Adipocyte (in vitro differentiated cells): ENCODE data around the gene RENBP.
A peak's percentile ranks its signal among the peaks of the same experiment; 100 is the strongest.

ENCODE experiments used
- DNase-seq: peaks from one replicate; pipeline ENCODE4 v3.0.0-alpha.2; 2015; ENCODE audit warnings: low read depth
- H3K27me3 ChIP-seq: replicated peaks from 2 replicates; pipeline ENCODE4 v1.7.0; 2013; ENCODE audit warnings: mild to moderate bottlenecking, low read length, moderate library complexity; ENCODE audit not compliant: control insufficient read depth, insufficient read depth
- H3K36me3 ChIP-seq: 2 replicates; pipeline ENCODE4 v1.7.0; 2013; ENCODE audit warnings: low read length, mild to moderate bottlenecking, moderate library complexity; ENCODE audit not compliant: control insufficient read depth, insufficient read depth, severe bottlenecking
- H3K4me1 ChIP-seq: 2 replicates; pipeline ENCODE4 v1.7.0; 2013; ENCODE audit warnings: mild to moderate bottlenecking, low read length, moderate library complexity; ENCODE audit not compliant: control insufficient read depth, insufficient read depth
- H3K4me3 ChIP-seq: 2 replicates; pipeline ENCODE4 v1.7.0; 2013; ENCODE audit warnings: mild to moderate bottlenecking, low read length, moderate library complexity
- H3K9ac ChIP-seq: 2 replicates; pipeline ENCODE4 v1.7.0; 2013; ENCODE audit warnings: mild to moderate bottlenecking, low read length, moderate library complexity
- H3K9me3 ChIP-seq: 2 replicates; pipeline ENCODE4 v1.7.0; 2013; ENCODE audit warnings: mild to moderate bottlenecking, low read length, moderate library complexity; ENCODE audit not compliant: control insufficient read depth

The RENBP gene

DNA sequence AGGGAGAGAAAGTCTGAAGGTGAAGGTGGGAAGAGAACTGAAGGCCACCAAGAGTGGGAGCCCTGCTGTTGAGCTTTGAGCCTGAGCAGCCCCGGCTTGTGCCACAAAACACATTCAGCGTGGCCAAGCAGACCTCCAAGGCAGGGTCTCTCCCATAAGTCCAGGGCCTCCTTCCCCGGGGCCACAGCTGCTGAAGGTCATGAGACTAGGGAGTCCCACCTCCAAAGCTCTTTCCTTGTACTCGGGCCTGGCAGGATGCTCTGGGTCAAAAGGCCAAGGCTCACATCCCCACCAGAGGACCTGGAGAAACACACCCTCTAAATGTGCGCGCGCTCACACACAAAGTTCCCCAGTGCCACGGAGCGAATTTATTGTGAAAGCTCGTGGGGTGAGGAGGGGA lies 14.9 kb downstream of the RENBP start:
- H3K4me1 ChIP-seq = peaks cover 28% of the 10 kb centered on the region
- peak overlapping the region; percentile 32 for H3K9ac ChIP-seq
- no peaks in the 10 kb centered on the region for H3K9me3 ChIP-seq
- no peak for DNase-seq
- H3K36me3 ChIP-seq = peaks cover 31% of the 10 kb centered on the region
- H3K4me3 ChIP-seq = no peak overlapping the region
- no peaks in the 10 kb centered on the region for H3K27me3 ChIP-seq

DNA sequence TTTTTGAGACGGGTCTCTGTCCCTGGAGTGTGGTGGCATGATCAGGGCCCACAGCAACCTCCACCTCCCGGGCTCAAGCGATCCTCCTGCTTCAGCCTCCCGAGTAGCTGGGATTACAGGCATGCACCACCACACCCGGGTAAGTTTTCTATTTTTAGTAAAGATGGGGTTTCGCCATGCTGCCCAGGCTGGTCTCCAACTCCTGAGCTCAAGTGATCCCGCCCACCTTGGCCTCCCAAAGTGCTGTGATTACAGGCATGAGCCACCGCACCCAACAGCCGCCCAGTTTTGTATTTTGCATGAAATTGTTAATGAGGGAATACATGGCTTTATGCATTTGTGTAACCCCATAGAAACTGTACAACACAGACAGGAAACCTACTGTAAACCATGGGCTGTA lies 15.6 kb downstream of the RENBP start:
- Histone ChIP-seq H3K4me3 (peak overlapping the region; percentile 66), H3K27me3 (no peaks in the 10 kb centered on the region), H3K9ac (no peak overlapping the region), H3K4me1 (peaks cover 33% of the 10 kb centered on the region), H3K36me3 (peaks cover 31% of the 10 kb centered on the region), H3K9me3 (no peaks in the 10 kb centered on the region)
- DNase-seq = no peak

DNA sequence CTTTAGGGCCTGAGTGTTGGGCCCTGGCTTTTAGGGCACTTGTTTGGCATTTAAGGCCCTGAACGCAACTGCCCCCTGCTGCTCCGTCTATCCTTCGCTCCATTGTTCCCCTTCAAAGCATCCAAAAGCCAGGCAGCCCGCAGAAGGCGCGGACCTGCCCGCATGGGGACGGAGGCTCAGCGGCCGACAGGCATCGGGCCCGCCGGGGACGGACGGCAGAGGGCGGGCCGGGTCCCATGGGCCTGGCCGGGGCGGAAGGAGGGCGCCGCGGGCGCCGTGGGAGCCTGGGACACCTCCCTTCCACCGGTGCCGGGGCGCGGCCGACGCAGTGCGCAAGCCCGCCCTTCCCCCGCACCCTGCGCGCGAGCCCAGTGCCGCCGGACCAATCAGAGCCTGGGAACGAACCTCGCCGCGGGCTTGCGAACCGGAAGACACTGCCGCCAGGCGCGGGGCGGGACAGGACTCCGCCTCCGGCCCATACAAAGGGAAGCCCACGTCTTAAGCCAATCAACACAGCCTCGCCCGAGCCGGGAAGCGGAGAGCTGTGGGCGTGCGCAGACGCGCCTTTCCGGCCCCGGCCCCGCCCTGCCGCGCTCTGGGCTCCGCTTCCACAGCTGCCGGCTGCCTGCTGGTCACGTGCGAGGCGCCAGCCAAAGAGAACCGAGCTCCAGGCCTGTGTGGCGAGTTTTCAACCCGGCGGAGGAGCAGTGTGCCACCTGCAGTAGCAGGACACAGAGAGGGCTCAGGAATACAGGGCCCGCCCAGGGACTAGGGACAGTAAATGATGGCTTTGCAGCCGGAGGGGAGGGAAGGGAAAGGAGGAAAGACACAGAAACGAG lies 16.3 kb downstream of the RENBP start:
- Histone ChIP-seq H3K36me3 (peaks cover 31% of the 10 kb centered on the region), H3K9me3 (no peaks in the 10 kb centered on the region), H3K27me3 (peaks cover 3% of the 10 kb centered on the region), H3K4me1 (peaks cover 35% of the 10 kb centered on the region), H3K4me3 (peak overlapping the region; percentile 83), H3K9ac (peak overlapping the region; percentile 91)
- DNase-seq = peak; percentile 97

DNA sequence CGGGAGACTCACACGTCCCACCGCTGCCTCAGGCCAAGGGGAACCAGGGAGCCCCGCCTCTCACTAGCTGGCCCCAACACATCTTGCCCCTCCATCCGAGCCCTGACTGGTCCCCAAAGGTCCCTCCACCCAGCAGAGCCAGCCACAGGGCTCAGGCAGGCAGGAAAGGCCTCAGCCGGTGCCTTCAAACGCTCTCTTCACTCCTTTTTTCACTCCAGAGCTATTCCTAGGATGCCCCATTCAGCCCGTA lies 16.8 kb downstream of the RENBP start:
- Histone ChIP-seq H3K4me1 (peaks cover 35% of the 10 kb centered on the region), H3K9ac (peak overlapping the region; percentile 91), H3K9me3 (no peaks in the 10 kb centered on the region), H3K36me3 (peaks cover 31% of the 10 kb centered on the region), H3K4me3 (peak overlapping the region; percentile 83), H3K27me3 (peaks cover 5% of the 10 kb centered on the region)
- DNase-seq = peak; percentile 28

DNA sequence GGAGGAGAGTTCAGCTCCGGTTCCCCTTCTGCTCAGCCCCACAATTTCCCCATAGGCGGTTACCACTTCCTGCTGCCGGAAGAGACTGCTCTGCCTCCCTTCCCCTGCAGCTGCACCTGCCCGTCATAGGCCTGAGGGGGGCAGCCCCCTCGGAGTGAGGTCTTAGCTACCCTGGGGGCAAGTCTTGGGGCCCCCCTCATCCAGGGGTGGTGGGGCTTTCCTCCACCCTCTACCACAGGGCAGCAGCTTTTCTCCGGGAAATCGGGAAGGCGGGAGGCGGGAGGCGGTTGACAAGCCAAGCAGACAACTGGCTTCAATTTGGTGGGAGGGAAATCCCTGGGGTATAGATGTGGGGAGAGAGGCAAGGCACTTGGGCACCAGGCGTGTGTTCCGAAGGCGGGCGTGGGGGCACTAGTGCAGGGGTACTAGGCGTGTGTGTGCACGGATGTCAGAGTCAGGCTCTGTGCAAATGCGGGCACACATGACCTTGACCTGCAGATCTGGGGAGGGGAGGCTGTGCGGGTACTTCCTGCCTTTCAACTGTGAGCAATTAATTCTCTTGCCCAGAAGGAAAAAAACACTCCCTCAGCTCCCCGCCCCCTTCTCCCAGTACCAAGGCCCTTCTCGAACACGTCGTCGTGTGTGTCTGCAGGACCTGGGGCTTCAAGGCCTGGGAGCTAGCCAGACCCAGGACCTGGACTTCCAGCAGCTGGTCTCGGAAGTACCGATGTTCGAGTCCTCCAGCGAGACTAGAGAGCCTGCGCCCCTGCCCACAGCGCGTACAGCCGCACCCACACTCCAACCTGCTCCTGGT lies 17.4 kb downstream of the RENBP start:
- DNase-seq = no peak

DNA sequence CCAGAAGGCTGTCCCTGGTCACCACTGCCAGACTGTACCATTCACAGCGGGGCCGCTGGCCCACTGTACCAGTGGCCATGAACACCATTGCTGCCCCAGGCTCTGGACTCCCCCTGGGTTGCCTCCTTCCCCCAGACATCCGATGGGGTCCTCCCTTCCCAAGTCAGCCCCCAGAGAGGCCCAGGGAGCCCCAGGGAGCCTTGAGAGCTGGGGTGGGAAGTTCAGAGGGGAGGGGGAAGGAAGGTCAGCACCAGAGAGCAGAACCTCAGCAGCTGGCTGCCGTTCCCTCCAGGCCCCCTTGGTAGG lies 17.9 kb downstream of the RENBP start:
- H3K27me3 ChIP-seq = peaks cover 9% of the 10 kb centered on the region
- DNase-seq = no peak
- peak overlapping the region; percentile 83 for H3K4me3 ChIP-seq
- H3K9me3 ChIP-seq = no peaks in the 10 kb centered on the region
- H3K4me1 ChIP-seq = peaks cover 31% of the 10 kb centered on the region
- H3K9ac ChIP-seq = no peak overlapping the region
- peaks cover 22% of the 10 kb centered on the region for H3K36me3 ChIP-seq

More for the DNA sequence above, 17.4 kb downstream of the RENBP start:
- peaks cover 6% of the 10 kb centered on the region for H3K27me3 ChIP-seq
- peak overlapping the region; percentile 91 for H3K9ac ChIP-seq
- peaks cover 35% of the 10 kb centered on the region for H3K4me1 ChIP-seq
- no peaks in the 10 kb centered on the region for H3K9me3 ChIP-seq
- H3K36me3 ChIP-seq = peaks cover 27% of the 10 kb centered on the region
- H3K4me3 ChIP-seq = peak overlapping the region; percentile 83

DNA sequence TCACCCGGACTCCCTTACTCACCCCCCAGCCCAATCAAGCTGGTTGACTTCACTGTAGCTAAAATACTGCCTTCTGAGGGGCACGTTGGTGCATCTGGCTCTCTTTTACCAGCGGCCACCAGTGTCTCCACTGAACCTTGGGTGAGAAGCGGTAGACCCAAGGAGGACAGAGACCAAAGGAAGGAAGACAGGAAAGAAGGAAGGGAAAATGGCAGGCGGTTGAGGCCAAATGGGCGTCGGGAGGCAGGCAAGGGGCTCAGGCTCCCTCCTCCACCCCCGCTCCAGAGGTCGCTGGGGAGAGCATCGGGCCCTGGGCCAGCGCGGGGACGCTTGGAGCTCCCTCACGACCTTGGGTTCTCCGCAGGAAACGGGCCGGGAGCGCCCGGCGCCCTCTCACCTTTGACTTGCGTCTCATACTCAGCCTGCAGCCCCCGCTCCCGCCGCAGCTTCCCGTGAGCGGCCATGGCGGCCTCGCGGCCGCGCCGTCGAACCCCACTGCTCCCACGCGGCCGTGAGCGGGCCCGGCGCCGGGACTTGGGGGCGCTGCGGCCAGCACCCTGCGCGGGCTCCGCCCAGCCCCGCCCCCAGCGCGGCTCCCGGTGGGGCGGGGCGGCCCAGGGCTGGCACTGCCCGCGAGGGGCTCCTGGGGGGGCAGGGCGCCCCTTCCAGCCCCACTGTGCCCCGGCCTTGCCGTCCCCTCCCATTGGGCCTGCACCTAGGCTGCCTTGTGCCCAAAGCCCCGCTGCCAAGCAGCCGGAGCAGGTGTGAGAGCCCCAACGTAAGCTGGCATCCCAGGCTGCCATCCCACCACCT lies 18.5 kb downstream of the RENBP start, which contains the start of gene ARHGAP4:
ARHGAP4 (minus strand) TSS at position 526 of the 813 bp plus-strand sequence; CDS start at position 464, 62 bp downstream.
- DNase-seq = no peak
- H3K4me1 ChIP-seq = peaks cover 28% of the 10 kb centered on the region

DNA sequence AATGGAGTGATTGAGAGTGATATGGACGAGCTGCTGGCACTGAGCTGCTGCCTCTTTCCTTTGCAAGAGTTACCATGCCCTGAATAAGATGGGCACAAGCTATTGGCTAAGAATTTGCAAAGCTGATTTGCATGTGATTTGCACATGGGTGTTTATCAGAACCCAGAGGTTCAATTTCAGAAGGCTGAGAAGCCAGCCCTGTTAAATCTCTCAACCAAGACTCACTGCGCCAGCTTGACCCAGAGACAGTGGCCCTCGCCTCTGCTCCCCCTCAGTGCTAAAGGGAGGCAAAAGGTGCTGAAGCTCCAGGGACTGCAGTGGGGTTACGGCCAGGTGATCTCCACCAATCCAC lies 19.1 kb downstream of the RENBP start:
- H3K36me3 ChIP-seq = peaks cover 11% of the 10 kb centered on the region
- H3K27me3 ChIP-seq = peaks cover 16% of the 10 kb centered on the region
- no peak overlapping the region for H3K4me3 ChIP-seq
- no peaks in the 10 kb centered on the region for H3K9me3 ChIP-seq
- H3K4me1 ChIP-seq = peaks cover 28% of the 10 kb centered on the region
- H3K9ac ChIP-seq = no peak overlapping the region
- DNase-seq = no peak

More for the DNA sequence above, 18.5 kb downstream of the RENBP start, which contains the start of gene ARHGAP4:
- peak within 1 kb of the TSS; percentile 83 for H3K4me3 ChIP-seq
- peaks cover 14% of the 10 kb centered on the region for H3K27me3 ChIP-seq
- peaks cover 17% of the 10 kb centered on the region for H3K36me3 ChIP-seq
- H3K9me3 ChIP-seq = no peaks in the 10 kb centered on the region
- peak within 1 kb of the TSS; percentile 91 for H3K9ac ChIP-seq

DNA sequence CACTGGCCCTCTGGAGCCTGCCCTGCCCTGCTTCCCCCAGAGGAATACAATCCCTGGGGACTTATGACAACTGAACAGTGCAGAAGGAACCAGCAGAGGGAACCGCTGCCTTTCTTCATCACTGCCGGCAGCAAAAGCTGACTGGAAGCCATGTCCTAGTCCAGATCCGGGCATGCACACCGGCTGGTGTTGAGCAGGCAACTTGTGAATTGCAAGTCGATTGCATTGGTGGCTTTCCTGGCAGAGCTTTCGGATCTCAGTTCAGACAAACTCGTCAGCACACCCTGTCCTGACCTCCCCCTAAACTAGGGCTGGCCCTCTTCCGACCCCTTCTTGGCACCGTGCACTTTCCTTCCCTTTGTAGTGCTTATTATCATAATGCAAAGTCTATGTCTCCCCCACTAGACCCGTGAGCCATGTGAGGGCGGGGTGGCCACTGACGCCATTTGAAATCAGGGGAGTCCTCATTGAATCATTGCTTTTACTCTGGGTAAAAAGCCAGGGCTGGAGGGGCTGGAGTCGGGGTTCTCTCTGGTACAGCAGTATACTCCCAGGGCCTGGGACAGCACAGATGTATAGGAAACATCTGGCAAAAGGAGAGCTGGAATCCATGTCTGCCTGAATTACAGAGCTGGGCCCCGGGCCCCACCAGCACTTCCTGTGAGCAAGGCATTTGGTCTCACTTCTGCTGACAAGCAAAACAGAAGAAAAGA lies 20.1 kb downstream of the RENBP start:
- Histone ChIP-seq H3K4me3 (no peak overlapping the region), H3K27me3 (peaks cover 25% of the 10 kb centered on the region), H3K36me3 (peaks cover under 1% of the 10 kb centered on the region), H3K9me3 (no peaks in the 10 kb centered on the region), H3K9ac (no peak overlapping the region), H3K4me1 (peaks cover 27% of the 10 kb centered on the region)
- DNase-seq = no peak

DNA sequence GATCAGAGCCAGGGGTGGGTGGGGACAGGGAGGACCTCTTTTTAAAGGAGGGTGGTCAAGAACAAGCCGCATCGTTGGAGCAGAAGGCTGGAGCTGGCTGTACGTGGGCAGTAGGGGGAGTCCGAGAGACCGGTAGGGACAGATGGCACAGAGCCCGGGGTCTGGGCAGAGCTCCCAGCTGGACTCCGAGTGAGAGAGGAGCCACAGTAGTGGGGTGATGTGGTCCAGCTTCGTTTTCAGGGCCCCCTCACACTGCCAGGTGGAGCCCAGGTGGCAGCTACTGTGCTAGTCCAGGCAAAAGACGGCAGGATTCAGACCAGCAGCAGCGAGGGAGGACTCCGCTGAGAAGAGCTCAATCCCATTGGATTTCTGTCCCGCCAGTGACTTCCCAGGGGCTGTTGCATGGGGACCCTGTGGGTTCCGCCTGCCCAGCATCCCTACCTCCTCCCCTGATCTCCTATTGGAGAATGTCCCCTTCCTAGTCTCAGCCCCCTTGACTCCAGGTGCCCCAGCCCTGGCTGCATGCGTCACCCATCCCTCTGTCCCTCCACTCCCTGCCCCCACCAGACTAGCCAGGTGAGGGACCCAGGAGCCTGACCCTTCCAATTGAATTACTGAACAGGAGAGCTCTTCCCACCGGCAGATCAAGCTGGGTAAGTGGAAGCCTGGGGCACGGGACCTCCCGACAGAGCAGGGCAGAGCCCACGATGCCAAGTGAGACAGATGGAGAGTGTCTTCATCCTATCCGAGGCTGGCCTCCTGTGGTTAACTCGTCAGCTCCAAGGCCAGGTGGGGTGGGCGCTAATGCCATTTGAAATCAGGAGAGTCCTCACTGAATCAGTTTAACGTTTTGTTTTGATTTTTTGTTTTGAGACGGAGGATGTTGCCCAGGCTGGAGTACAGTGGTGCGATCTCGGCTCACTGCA lies 21.2 kb downstream of the RENBP start:
- Histone ChIP-seq H3K9me3 (no peaks in the 10 kb centered on the region), H3K9ac (no peak overlapping the region), H3K4me1 (peaks cover 24% of the 10 kb centered on the region), H3K27me3 (peaks cover 35% of the 10 kb centered on the region), H3K36me3 (no peaks in the 10 kb centered on the region), H3K4me3 (no peak overlapping the region)
- peak; percentile 66 for DNase-seq
